GM13977 (cell line): Measurements from ENCODE around the gene TSHZ1.

Experiments
- DNase-seq: peaks from one replicate; pipeline ENCODE4 v3.0.0; 2012; ENCODE audit warnings: low spot score
- CTCF ChIP-seq: IDR thresholded peaks from 2 replicates; pipeline ENCODE4 v1.5.1; 2012; ENCODE audit warnings: mild to moderate bottlenecking, control low read depth; ENCODE audit not compliant: insufficient read depth; ENCODE audit errors: extremely low read depth, missing control alignments
- in situ Hi-C: fragments of 300-500 bp; cut with MboI; formaldehyde crosslinking; loops from one replicate; pipeline ENCODE4 v1.12.0; 2022; ENCODE audit warnings: low sequenced_read_pairs, low pct_unique_long_range_greater_than_20kb, mixed read lengths, inconsistent platforms; ENCODE audit not compliant: unreplicated experiment

The TSHZ1 gene

GRCh38 chr18:75234901-75235300 lies 24.3 kb downstream of the TSHZ1 start:
- no peak for TF ChIP-seq CTCF
- in situ Hi-C loops: no loop called here
- no peak for DNase-seq

DNA sequence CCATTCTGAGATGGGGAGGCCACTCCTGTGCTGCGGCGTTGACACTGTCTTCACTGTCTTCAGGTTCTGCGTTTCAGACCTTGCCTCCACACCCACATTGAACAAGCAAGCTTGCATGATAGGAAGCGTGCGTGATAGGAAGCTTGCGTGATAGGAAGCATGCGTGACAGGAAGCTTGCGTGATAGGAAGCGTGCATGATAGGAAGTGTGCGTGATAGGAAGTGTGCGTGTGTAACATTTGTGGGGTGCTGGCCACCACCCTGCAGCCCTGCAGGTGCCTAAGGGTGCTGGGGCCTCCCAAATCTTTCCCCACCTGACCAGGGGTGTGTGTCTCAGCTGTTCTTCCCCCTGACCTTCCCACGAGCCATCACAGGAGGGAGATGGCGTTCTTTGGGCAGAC lies 25.3 kb downstream of the TSHZ1 start:
- TF ChIP-seq CTCF: no peak
- in situ Hi-C loops: no loop called here
- DNase-seq: no peak

DNA sequence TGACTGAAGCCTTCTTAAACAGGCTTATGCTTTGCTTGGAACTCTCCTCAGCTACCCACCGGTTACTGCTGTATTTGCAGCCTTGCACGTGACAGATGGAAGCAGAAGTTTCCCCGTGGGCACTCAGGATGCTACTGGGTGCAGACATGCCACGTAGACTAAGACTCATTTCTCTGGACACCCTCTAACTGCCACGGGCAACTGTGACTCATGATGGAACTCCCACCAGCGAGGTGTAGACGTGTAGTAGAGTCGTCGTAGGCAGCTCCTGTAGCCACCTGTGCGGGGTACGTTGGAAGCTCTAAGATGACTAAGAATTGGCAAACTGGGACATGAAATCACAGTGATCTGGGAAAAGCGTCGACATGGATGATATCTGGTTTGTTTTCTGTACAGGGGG lies 27.5 kb downstream of the TSHZ1 start:
- no peak for TF ChIP-seq CTCF
- DNase-seq: no peak
- in situ Hi-C loops: no loop called here

- no peak for TF ChIP-seq CTCF
- in situ Hi-C loops: no loop called here
These were observed 28.2 kb downstream of the TSHZ1 start for GRCh38 chr18:75238786-75239185.

DNA sequence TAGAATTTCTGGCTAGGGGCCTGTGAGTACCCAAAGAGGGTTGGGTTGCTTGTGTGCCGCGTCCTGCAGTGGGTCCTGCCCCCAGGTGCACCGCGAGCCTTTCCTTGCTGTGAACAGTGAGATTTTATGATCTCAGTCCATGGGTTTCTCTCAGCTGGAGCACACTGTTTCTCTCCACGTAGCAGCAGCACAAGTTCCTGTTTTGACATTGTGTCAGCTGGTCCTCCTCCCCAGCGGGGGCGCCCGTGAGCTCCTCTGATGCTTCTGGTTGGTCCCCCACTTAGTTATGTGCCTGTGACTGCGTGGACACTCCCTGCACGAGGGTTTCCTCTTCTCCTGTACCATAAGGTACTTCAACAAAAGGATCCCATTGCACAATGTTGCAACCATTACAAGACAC lies 29.8 kb downstream of the TSHZ1 start:
- no peak for TF ChIP-seq CTCF
- no peak for DNase-seq
- in situ Hi-C loops: no loop called here

More at GRCh38 chr18:75238786-75239185, 28.2 kb downstream of the TSHZ1 start:
- DNase-seq: no peak

- in situ Hi-C loops: no loop called here
- TF ChIP-seq CTCF: no peak
- DNase-seq: no peak
These were observed 31.1 kb downstream of the TSHZ1 start for GRCh38 chr18:75241705-75242104.
